HG02970 (cell line): ENCODE measurements around the gene SUCO.
"Not testable (repeated sequence)": the region's sequence is repeated elsewhere in the genome, so short reads cannot be mapped to it uniquely, and the experiment has no call there.

ENCODE experiments used
- ATAC-seq: cut with Tn5 transposase; IDR thresholded peaks from one replicate; pipeline ENCODE4 v1.9.1; 2021; ENCODE audit warnings: mild to moderate bottlenecking, moderate library complexity, moderate number of reproducible peaks; ENCODE audit not compliant: unreplicated experiment, low FRiP score

The SUCO gene

GRCh38 chr1:172601046-172601630, 68.2 kb downstream of the SUCO start:
- ATAC-seq, result no peak

DNA sequence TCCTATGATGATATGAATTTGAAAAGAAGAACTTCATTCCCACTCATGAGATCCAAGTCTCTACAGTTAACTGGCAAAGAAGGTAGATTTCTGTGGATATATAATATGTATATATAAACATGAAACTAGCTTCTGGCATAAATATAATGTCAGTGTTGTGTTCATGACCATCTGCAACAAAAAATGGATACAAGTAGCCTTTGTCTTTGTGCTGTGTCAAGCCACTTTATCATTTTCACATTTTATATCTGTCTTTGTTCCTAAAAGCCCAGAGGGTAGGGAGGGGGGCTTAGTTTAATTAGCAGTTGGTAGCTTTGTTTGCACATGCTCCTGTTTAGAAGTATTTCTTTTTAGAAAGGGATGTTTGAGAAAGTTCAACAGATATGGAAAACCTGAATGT, 69.8 kb downstream of the SUCO start:
- ATAC-seq, result no peak

- no peak for ATAC-seq
Measured at GRCh38 chr1:172603816-172604215, 70.9 kb downstream of the SUCO start.

DNA sequence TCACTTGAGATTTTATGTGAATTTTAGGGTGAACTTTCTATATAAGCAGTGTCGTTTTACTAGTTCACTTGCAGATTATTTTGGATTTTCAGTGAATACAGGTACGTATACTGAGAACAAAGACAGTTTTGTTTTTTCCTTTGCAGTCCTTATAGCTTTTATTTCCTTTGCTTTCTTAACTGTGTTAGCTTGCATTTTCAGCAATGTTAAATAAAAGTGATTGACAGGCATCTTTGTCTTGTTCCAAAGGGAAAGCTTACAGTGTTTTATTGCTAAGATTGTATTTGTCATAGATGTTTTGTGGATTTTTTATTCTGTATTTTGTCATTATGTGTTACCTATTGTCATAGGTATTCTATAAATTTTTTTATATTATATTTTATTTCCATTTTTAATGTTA, 72.7 kb downstream of the SUCO start:
- ATAC-seq, result no peak

DNA sequence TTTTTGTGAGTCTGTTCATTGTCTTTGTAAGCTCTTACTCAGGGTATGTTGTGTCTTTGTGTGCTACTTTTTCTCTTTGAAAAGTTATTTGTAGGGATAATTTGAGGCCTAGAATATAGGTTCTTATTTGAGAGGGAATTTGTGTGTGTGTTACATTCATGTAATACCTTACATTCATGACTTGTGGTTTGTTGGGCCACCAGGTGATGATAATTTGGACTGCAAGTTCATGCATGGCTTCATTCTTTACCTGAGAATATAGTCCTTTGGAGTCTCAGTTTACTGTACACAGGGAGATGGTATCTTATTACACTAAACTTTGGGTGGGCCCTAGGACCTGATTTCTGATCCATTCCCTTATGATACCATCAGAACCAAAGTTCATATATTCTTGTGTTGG, 74.2 kb downstream of the SUCO start:
- ATAC-seq, result no peak

DNA sequence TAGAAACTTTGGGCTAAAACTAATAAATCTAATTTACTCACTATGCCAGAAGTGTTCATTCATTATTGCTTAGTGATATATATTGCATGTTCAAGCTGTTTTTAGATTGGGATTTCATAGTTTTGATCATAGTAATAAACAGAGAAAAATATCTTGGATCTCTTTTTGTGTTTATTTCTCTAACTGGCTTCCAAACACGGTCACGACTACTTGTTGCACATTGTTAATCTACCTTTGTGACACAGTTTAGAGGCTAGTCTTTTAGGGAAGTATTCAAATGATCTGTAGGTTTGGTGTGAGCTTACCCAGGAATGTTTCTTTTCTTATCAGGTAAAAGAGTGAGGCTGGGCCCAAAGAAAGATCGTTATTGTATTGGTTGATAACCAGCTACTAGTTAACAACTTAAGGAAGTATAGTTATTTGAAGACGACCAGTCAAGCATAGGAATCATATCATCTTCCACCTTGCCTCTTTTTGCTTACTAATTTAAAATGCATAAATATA, 75.2 kb downstream of the SUCO start:
- no peak for ATAC-seq

DNA sequence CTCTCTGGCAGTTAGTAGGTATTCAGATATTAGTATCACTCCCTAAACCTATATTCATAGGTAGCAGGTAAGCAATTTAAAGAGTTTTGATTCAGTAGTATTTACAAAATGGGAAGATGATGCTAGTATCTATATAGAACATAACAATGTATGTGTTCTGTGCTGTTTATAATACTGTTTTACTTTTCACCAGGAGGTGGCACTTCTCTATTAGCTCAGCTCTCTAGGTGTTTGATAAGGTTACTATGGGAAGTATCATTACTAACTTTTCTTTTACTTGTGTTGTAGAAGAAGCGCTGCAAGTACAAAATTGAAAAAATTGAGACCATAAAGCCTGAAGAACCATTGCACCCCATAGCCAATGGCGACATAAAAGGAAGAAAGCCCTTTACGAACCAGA, 76.6 kb downstream of the SUCO start:
- ATAC-seq, result no peak

GRCh38 chr1:172612478-172612877, 79.5 kb downstream of the SUCO start:
- ATAC-seq, result no peak

GRCh38 chr1:172613294-172613693, 80.3 kb downstream of the SUCO start:
- no peak for ATAC-seq

GRCh38 chr1:172616195-172616594, 83.2 kb downstream of the SUCO start:
- no peak for ATAC-seq

DNA sequence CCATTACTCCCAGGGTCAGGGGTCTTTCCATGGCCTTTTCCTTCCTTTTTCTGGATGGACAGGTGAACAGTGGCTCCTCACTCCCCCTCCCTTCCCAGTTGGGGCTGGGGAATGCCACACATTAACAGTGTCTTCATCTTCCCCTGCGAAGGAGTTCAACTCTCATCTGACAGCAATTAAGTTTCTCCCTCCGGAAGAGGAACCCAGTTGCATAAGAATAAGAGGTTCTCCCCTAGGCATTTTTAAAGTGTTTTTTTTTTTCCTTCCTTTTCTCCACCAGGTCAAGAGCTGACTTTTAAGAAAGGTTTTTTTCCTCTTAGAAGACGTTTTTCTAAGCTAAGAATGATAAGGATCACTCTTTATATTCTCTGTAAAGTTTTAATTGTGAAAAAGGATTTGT, 83.7 kb downstream of the SUCO start:
- no peak for ATAC-seq

GRCh38 chr1:172620603-172621002, 87.7 kb downstream of the SUCO start:
- ATAC-seq, result not testable (repeated sequence)

GRCh38 chr1:172622541-172622940, 89.6 kb downstream of the SUCO start:
- ATAC-seq, result no peak

DNA sequence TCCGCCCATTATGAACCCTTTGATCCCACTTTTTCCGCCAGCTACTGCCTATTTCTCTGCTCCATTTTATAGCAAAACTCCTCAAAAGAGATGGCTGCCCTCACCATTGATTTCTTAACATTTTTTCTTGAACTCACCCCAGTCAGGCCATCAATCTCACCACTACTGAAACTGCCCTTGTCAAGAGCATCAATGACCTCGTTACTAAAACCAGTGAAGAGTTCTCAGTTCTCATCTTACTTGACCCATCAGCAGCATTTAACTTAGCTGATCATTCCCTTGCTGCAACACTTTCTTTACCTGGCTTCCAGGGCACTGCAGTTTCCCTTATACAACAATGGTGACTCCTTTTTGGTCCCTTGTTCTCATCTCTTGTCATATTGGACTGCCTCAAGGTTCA, 90.8 kb downstream of the SUCO start:
- ATAC-seq, result no peak

DNA sequence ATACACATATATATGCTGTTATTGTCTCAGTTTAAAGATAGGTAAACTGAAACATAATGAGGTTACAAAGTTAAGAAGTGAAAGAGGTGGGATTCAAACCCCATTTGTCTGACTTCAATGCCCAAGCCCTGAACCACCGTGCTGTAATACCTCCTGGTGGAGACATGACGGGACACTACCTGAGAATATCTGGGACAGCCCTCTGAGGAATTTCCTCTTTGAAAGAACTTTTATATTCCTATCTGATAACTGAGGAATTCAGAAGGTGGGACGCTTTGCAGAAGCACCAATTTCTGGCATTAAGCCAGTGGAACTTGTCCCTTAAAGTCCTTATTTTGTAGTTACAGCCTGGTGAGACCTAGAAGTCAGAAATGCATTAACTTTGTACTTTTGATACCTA, 93.9 kb downstream of the SUCO start:
- no peak for ATAC-seq

GRCh38 chr1:172627702-172628101, 94.8 kb downstream of the SUCO start:
- ATAC-seq, result no peak

- no peak for ATAC-seq
Measured at GRCh38 chr1:172628401-172628800, 95.5 kb downstream of the SUCO start.

- no peak for ATAC-seq
Measured at GRCh38 chr1:172629170-172629569, 96.2 kb downstream of the SUCO start.

DNA sequence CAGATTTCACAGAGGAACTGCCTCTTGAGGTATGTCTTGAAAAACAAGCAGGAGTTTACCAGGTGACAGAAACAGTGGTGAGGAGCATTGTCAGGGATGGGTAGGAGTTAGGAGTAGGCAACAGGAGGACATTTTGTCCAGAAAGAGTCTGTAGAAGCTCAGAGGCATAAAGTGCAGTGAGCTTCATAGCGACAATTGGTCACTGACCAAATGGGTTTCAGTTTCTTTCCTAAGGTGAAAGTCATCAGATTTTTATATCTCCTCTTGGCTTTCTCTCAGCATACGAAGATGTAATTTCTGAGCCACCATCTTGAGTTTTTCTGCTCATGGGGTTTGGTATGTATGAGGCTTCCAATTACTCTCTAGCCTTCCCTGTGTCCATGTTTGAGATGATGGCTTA, 96.7 kb downstream of the SUCO start:
- no peak for ATAC-seq

GRCh38 chr1:172630056-172630818, 97.3 kb downstream of the SUCO start:
- ATAC-seq, result no peak

GRCh38 chr1:172630868-172631267, 97.9 kb downstream of the SUCO start:
- no peak for ATAC-seq

DNA sequence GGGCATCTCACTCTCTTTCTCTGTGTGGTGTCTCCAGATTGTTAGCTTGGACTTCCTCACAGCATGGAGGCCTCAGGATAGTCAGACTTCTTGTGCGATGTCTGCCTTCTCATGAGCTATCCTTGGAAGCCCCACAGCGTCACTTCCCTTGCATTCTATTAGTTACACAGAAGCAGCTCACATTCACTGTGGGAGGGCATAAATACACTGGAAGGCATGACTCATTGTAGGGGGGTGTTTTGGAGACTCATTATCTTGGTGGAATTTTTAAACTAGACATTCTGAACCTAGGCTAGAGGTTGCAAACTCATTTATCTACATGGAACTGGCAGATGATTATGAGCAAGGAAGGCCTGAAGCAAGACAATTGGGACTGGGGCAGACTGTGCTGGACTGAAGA, 104.6 kb downstream of the SUCO start:
- no peak for ATAC-seq
